BJ (cell line): Measurements from ENCODE around the gene TANC1. TPM values are rescaled to one million over a fixed set of nuclear protein-coding genes. Genes with fewer than 3 reads are reported as not detected.

Source experiments
- CTCF ChIA-PET: fragments of 350-600 bp; formaldehyde crosslinking; extraction: SDS; loops from one replicate; lab custom pipeline; 2021; ENCODE audit warnings: antibody characterized with exemption, inconsistent platforms; lab: Yijun Ruan, JAX
- POLR2A ChIA-PET: fragments of 300-600 bp; sonication (Branson Sonifier 250); formaldehyde crosslinking; extraction: SDS; loops from one replicate; lab custom pipeline; 2021; ENCODE audit warnings: antibody characterized with exemption; lab: Charles Lee
- DNase-seq: peaks from one replicate; pipeline ENCODE4 v3.0.0-alpha.2; 2011; ENCODE audit warnings: low read depth
- H3K27me3 ChIP-seq: 2 replicates; pipeline ENCODE4 v1.6.0; 2011; ENCODE audit warnings: low read length; ENCODE audit not compliant: control insufficient read depth, insufficient read depth
- H3K36me3 ChIP-seq: 2 replicates; pipeline ENCODE4 v1.5.1; 2011; ENCODE audit warnings: low read length; ENCODE audit not compliant: control insufficient read depth, insufficient read depth
- H3K4me3 ChIP-seq: 2 replicates; pipeline ENCODE4 v1.5.1; 2011; ENCODE audit warnings: low read depth, mild to moderate bottlenecking, control low read depth, low read length
- CTCF ChIP-seq: IDR thresholded peaks from 2 replicates; pipeline ENCODE4 v1.5.1; 2011; ENCODE audit warnings: low read depth, mild to moderate bottlenecking, control low read depth, inconsistent platforms, low read length, moderate library complexity; ENCODE audit not compliant: insufficient read depth
- polyA plus RNA-seq: library from polyadenylated mRNA; depleted of rRNA; stranded (reverse); fragments of >200 nt; gene quantifications from 2 replicates; pipeline ENCODE4 v1.2.3, GENCODE V29; 2011

TANC1 gene
- polyA plus RNA-seq, 1 experiment: 22.0 TPM

GRCh38 chr2:159200498-159200897 is 232.1 kb downstream of the TANC1 start:
- TF ChIP-seq CTCF: no peak
- Histone ChIP-seq H3K36me3 (peaks cover 14% of the 10 kb centered on the region), H3K27me3 (no peaks in the 10 kb centered on the region), H3K4me3 (no peak overlapping the region)
- no peak for DNase-seq
- ChIA-PET CTCF (interaction anchor here (1.2 kb wide), 1 partner anchor 67 kb away, joined by 3 read pairs; no protein-coding TSS in a partner anchor), POLR2A (interaction anchor here (0.5 kb wide), 1 partner anchor 135 kb away, joined by 5 read pairs; no protein-coding TSS in a partner anchor)

- no peak for TF ChIP-seq CTCF
- POLR2A ChIA-PET: no interaction called here
- Histone ChIP-seq H3K36me3 (peaks cover 9% of the 10 kb centered on the region), H3K4me3 (no peak overlapping the region), H3K27me3 (no peaks in the 10 kb centered on the region)
- no peak for DNase-seq
- CTCF ChIA-PET: interaction anchor here (0.7 to 2.0 kb wide), 4 partner anchors 10 to 83 kb away, joined by 3 to 8 read pairs (median 4); no protein-coding TSS in a partner anchor
Observed at GRCh38 chr2:159201360-159202063, 233.1 kb downstream of the TANC1 start.

GRCh38 chr2:159202568-159203071 is 234.2 kb downstream of the TANC1 start:
- H3K27me3 ChIP-seq: no peaks in the 10 kb centered on the region
- H3K4me3 ChIP-seq: no peak overlapping the region
- CTCF ChIA-PET: interaction anchor here (0.8 to 2.0 kb wide), 4 partner anchors 8 to 150 kb away, joined by 3 to 8 read pairs (median 4); no protein-coding TSS in a partner anchor
- no peak for TF ChIP-seq CTCF
- POLR2A ChIA-PET: interaction anchor here (0.5 to 1.0 kb wide), 3 partner anchors 26 to 137 kb away, joined by 3 to 4 read pairs (median 3); no protein-coding TSS in a partner anchor
- DNase-seq: peak; percentile 99
- H3K36me3 ChIP-seq: peaks cover 6% of the 10 kb centered on the region; the same call in 1 of the 2 replicates

- CTCF ChIA-PET: no interaction called here
- DNase-seq: no peak
- no peaks in the 10 kb centered on the region for H3K27me3 ChIP-seq
- POLR2A ChIA-PET: no interaction called here
- H3K36me3 ChIP-seq: no peaks in the 10 kb centered on the region; the same call in 1 of the 2 replicates
- H3K4me3 ChIP-seq: no peak overlapping the region
- TF ChIP-seq CTCF: no peak
Observed at GRCh38 chr2:159204381-159205144, 236.1 kb downstream of the TANC1 start.
